Gastrocnemius medialis (tissue), 4 donors: ENCODE measurements around the gene GBX1. TPM values are rescaled to one million over a fixed set of nuclear protein-coding genes. Genes with fewer than 3 reads are reported as not detected.
A peak's percentile ranks its signal among the peaks of the same experiment; 100 is the strongest.

Experiments used
- ATAC-seq, 2 donors: fragments of 150-250 bp; one replicate each; pipeline ENCODE4 v1.9.1; 2016
- DNase-seq, 2 donors: peaks; one replicate each; pipeline ENCODE4 v3.0.0-alpha.2; 2019
- H3K27ac ChIP-seq, 4 donors: fragments of 200-600 bp; sonication (generic); 1 replicate in 1 of 4; 2 replicates in 3 of 4; pipeline ENCODE4 v1.5.1; 2016 to 2018; ENCODE audit warnings: mild to moderate bottlenecking in 2 of 4, moderate library complexity in 1 of 4
- H3K27me3 ChIP-seq, 3 donors: fragments of 200-600 bp; sonication (generic) in 2 of 3; 1 replicate in 1 of 3; 2 replicates in 2 of 3; pipeline versions ENCODE4 v1.5.1 to v1.6.0; 2016 to 2019; ENCODE audit warnings: mild to moderate bottlenecking in 1 of 3, moderate library complexity in 1 of 3
- H3K36me3 ChIP-seq, 2 donors: fragments of 200-600 bp; sonication (generic) in 1 of 2; one replicate each; pipeline ENCODE4 v1.5.1; 2017 to 2018
- H3K4me1 ChIP-seq, 2 donors: fragments of 200-600 bp; sonication (generic) in 1 of 2; one replicate each; pipeline ENCODE4 v1.5.1; 2016 to 2017; ENCODE audit warnings: mild to moderate bottlenecking in 2 of 2
- H3K4me3 ChIP-seq, 4 donors: fragments of 200-600 bp; sonication (generic) in 3 of 4; 1 replicate in 1 of 4; 2 replicates in 3 of 4; pipeline ENCODE4 v1.5.1; 2016 to 2019; ENCODE audit warnings: mild to moderate bottlenecking in 2 of 4
- H3K9me3 ChIP-seq, 3 donors: fragments of 200-600 bp; sonication (generic) in 2 of 3; 1 replicate in 1 of 3; 2 replicates in 2 of 3; pipeline ENCODE4 v1.5.1; 2016 to 2019
- POLR2A ChIP-seq, 2 donors: fragments of 450-650 bp; IDR thresholded peaks; one replicate each; pipeline ENCODE4 v1.6.1; 2017; ENCODE audit warnings: antibody characterized with exemption in 2 of 2, mild to moderate bottlenecking in 2 of 2, moderate library complexity in 2 of 2
- in situ Hi-C, 4 donors: fragments of 200-750 bp; cut with MboI; loops; one replicate each; pipeline versions ENCODE4 v1.15.0 to v1.8.0; 2017; ENCODE audit warnings: low sequenced_read_pairs in 4 of 4
- intact Hi-C: fragments of 100-400 bp; cut with DNase I; formaldehyde crosslinking; loops from one replicate; pipeline ENCODE4 v1.15.1; 2023; ENCODE audit warnings: low total_unique reads
- total RNA-seq, 4 donors: library from RNA; depleted of rRNA; stranded (reverse); fragments of >200 nt; gene quantifications; one replicate each; pipeline versions ENCODE4 v1.1.0 to v1.2.3, GENCODE V29; 2016
- TF ChIP-seq, protein P1 (sequence below), 5 experiments: fragments of 450-650 bp in 3 of 5; fragments of 200-600 bp in 2 of 5; sonication (generic) in 2 of 5; IDR thresholded peaks in 4 of 5; conservative IDR thresholded peaks in 1 of 5; 1 replicate in 4 of 5; 2 replicates in 1 of 5; pipeline ENCODE4 v1.5.1; 2016 to 2019; ENCODE audit warnings: antibody characterized with exemption in 5 of 5, mild to moderate bottlenecking in 3 of 5, moderate library complexity in 3 of 5

The GBX1 gene
- total RNA-seq, 4 donors from 2014 or later, result 0.58 TPM; not detected in 3

DNA sequence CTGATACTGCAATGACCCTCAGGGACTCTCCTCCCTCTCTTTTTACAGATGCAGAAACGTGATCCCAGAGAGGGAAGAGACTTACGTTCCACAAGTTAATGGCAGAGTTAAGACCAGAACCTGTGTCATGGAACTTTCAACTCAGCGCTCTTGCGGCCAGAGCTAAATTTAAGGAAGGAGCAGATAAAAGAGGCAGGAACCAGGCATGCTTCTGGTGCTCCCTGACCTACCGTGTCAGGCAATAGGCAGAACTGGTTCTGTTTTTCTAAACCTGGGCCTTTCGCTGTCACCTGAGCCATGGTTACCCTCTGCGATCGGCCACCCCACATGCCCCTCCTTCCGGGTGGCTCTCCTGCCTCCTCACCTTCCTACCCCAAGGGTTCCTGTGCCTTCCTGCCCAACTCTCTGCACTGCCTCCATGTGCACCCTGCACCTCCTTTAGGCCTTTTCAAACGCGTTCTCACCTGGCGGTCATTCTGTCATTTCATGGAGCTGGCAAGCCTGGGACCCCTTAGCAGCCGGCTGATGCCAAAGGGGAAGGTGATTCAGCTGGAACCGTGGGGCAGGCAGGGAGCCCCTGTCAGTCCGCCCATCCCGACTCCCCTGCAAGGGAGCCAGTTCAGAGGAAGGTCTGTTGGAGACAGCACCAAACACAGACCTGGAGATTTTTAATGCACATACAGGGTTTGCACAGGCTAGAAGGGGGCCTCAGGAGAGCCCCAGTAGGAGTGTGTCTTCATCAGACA lies 7.7 kb upstream of the GBX1 start:
- ATAC-seq (no peak), DNase-seq (no peak)
- TF ChIP-seq, protein P1, sequence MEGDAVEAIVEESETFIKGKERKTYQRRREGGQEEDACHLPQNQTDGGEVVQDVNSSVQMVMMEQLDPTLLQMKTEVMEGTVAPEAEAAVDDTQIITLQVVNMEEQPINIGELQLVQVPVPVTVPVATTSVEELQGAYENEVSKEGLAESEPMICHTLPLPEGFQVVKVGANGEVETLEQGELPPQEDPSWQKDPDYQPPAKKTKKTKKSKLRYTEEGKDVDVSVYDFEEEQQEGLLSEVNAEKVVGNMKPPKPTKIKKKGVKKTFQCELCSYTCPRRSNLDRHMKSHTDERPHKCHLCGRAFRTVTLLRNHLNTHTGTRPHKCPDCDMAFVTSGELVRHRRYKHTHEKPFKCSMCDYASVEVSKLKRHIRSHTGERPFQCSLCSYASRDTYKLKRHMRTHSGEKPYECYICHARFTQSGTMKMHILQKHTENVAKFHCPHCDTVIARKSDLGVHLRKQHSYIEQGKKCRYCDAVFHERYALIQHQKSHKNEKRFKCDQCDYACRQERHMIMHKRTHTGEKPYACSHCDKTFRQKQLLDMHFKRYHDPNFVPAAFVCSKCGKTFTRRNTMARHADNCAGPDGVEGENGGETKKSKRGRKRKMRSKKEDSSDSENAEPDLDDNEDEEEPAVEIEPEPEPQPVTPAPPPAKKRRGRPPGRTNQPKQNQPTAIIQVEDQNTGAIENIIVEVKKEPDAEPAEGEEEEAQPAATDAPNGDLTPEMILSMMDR (IDR thresholded peaks at IDR 0.05 in 4 of 5, conservative IDR thresholded peaks at IDR 0.05 in 1 of 5), result no peak
- no peak for TF ChIP-seq POLR2A (IDR thresholded peaks at IDR 0.05)
- no peak overlapping the region for H3K4me3 ChIP-seq
- in situ Hi-C loops (loop anchor here in 2 of 4 donors (10.0 kb wide), 1 partner anchor 50 kb away; no protein-coding TSS in a partner anchor), intact Hi-C loops (no loop called here)
- peak overlapping the region in 1 of 4 donors; percentile 39 for H3K27ac ChIP-seq
- no peaks in the 10 kb centered on the region for H3K36me3 ChIP-seq
- H3K9me3 ChIP-seq, result no peaks in the 10 kb centered on the region
- H3K27me3 ChIP-seq, result no peaks in the 10 kb centered on the region
- H3K4me1 ChIP-seq, result peaks cover 7 to 10% of the 10 kb centered on the region in 2 donors

DNA sequence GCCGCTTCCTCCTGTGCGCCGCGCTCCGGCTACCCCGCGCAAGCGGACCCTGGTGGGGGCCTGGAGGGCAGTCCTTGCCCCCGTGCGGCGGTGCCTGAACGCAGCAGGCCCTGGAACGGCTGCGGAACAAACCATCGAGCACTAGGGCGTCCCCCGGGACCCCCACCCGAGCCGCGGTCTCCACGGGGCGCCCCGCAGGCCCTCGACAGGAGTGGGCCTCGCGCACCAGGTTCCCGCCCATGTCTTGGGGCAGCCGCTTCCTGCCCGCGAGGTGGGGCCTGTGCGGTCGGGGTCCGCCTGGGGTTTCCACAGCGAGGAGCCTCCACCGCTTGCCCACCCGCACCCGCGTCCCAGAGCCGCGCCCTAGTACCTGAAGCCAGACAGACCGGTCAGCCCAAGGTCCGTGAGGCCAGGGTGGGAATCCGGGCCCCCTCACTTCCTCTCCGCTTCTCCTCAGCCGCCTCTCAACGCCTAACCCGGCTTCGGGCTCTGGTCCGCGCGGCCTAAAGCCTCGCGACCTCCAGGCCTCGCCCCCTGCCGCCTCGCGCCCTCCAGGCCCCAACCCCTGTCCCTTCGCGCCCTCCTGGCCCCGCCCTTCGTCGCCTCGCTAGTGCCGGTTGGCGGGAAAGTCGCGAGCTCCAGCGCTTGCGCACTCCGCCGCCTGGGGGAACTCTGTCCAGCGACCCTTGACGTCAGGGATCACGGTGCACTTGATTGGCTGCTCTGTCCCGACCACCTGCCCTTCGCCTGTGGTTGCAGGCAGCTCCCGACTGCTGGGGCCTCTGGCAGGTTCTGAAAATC lies 7.0 kb upstream of the GBX1 start:
- in situ Hi-C loops (loop anchor here in 2 of 4 donors (10.0 kb wide), 1 partner anchor 50 kb away; no protein-coding TSS in a partner anchor), intact Hi-C loops (loop anchor here (5.0 kb wide), 2 partner anchors 53 to 147 kb away; partner anchors contain the start of genes ABCB8 and ABCF2)
- DNase-seq (no peak), ATAC-seq (peak; percentile 19 to 32)
- H3K9me3 ChIP-seq, result no peaks in the 10 kb centered on the region
- H3K4me1 ChIP-seq, result peaks cover 7 to 10% of the 10 kb centered on the region in 2 donors
- no peaks in the 10 kb centered on the region for H3K27me3 ChIP-seq
- TF ChIP-seq, protein P1 (IDR thresholded peaks at IDR 0.05 in 4 of 5, conservative IDR thresholded peaks at IDR 0.05 in 1 of 5), result no peak
- no peak for TF ChIP-seq POLR2A (IDR thresholded peaks at IDR 0.05)
- H3K36me3 ChIP-seq, result no peaks in the 10 kb centered on the region
- H3K4me3 ChIP-seq, result no peak overlapping the region
- peak overlapping the region in 1 of 4 donors; percentile 39 for H3K27ac ChIP-seq

DNA sequence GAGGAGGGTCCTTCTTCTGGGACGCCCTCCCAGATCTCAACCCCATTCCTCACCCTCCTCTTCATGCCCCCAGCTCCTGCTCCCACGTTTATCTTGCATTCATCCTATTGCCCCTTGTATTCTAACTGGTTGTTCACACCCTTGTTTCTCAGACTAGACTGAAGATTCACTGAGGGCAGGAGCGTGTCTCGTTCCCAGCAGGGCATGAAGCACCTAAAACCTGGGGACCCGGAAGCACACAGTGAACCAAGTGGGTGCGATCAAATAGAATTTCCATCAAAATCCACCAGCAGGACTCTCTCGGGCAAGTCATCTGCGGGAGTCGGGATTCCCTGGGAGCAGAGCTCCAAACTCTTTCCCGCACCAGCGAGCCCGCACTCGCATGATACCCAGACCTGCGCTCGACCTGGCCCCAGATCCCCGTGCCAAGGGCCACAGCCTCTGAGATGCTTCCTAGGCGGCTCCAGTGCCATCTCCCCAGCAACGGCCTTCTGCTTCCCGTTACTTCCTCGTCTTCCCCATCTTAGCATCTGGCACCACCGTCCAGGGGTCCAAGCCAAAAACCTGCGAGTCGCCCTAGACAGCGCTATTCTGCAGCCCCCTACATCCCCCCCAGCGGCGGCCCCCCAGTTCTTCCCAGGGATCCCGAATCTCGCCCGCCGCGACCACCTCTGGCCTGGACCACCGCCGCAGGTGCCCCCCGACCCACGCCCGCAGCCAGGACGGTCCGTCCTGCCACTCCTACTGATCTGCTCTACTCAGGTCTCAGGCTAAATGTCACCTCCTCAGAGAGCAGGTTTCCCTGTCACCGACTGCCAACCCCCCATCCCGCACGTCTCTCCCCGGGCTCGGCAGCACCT lies 6.1 kb upstream of the GBX1 start:
- no peak for ATAC-seq
- no peaks in the 10 kb centered on the region for H3K9me3 ChIP-seq
- peaks cover 7 to 13% of the 10 kb centered on the region in 2 donors for H3K4me1 ChIP-seq
- DNase-seq, result no peak
- no peak for TF ChIP-seq POLR2A (IDR thresholded peaks at IDR 0.05)
- TF ChIP-seq, protein P1 (IDR thresholded peaks at IDR 0.05 in 4 of 5, conservative IDR thresholded peaks at IDR 0.05 in 1 of 5), result no peak
- intact Hi-C loops (loop anchor here (5.0 kb wide), 2 partner anchors 54 to 146 kb away; partner anchors contain the start of genes ABCB8 and ABCF2), in situ Hi-C loops (loop anchor here in 2 of 4 donors (10.0 kb wide), 1 partner anchor 49 kb away; no protein-coding TSS in a partner anchor)
- peak overlapping the region in 1 of 4 donors; percentile 39 for H3K27ac ChIP-seq
- no peaks in the 10 kb centered on the region for H3K27me3 ChIP-seq
- no peaks in the 10 kb centered on the region for H3K36me3 ChIP-seq
- no peak overlapping the region for H3K4me3 ChIP-seq
